ENCODE measurements around the gene FAM3A.

GRCh38 chrX:154502098-154502497, 13.9 kb downstream of the FAM3A start:
- TF ChIP-seq, protein P1, sequence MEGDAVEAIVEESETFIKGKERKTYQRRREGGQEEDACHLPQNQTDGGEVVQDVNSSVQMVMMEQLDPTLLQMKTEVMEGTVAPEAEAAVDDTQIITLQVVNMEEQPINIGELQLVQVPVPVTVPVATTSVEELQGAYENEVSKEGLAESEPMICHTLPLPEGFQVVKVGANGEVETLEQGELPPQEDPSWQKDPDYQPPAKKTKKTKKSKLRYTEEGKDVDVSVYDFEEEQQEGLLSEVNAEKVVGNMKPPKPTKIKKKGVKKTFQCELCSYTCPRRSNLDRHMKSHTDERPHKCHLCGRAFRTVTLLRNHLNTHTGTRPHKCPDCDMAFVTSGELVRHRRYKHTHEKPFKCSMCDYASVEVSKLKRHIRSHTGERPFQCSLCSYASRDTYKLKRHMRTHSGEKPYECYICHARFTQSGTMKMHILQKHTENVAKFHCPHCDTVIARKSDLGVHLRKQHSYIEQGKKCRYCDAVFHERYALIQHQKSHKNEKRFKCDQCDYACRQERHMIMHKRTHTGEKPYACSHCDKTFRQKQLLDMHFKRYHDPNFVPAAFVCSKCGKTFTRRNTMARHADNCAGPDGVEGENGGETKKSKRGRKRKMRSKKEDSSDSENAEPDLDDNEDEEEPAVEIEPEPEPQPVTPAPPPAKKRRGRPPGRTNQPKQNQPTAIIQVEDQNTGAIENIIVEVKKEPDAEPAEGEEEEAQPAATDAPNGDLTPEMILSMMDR (IDR thresholded peaks at IDR 0.05; ENCODE audit: low read length) = no peak
- no peak for TF ChIP-seq EZH2 (IDR thresholded peaks at IDR 0.05; ENCODE audit: borderline replicate concordance, low read length)

Measured in OCI-LY1 (cell line).